ENCODE data around the gene SDC3.

The SDC3 gene

DNA sequence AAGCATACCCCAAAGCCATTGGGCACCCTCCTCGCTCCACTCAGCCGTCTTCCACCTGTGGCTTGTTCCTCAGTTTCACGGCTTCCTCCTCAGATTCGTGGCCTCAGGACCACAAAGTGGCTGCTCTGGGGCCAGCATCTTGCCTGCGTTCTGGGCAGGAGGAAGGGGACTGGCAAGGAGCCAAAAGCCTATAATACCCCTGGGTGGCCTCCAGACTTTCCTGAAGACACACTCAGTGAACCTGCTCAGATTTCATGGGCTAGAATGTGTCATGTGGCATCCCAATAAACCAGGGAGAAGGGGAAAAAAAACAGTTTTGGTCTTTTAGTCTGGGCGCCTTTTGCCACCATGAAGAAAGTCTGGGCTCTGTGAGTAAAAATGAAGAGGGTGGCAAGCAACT lies 62.0 kb downstream of the SDC3 start:
- no peak for DNase-seq

DNA sequence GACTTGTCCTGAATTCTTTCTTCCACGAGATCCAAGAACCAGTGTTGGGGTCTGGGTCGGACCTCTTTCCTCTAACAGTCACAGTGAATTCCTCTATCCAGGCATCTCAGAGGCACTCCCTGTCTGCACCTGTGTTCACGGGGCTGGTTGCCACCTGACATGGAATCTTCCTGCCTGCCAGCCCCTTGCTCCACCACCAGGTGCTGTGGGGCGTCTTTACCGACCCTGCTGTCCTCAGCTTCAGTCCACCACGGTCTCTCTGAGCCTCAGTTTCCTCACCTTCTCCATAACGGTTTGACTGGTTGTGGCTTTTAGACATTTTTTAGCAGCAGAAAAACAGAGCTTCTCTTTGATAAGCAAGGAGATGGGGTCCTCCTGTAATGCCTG lies 62.7 kb downstream of the SDC3 start:
- peak in 1 of 2 experiments; percentile 40 for DNase-seq

DNA sequence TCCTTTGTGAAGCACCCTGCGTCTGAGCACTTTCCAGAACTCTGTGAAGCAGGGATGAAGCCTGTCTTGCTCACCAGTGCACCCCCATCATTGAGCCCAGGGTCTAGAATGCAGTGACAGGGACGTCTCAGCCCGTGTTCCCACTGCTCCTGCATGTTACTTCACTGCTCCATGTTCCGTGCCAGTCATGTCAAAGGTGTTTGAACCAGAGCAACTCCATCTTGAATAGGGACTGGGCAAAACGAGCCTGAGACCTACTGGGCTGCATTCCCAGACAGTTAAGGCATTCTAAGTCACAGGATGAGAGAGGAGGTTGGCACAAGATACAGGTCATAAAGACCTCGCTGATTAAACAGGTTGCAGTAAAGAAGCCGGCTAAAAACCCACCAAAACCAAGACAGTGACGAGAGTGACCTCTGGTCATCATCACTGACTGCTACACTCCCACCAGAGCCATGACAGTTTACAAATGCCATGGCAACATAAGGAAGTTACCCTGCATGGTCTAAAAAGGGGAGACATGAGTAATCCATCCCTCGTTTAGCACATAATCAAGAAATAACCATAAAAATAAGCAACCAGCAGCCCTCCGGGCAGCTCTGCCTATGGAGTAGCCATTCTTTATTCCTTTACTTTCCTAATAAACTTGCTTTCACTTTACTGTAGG lies 63.2 kb downstream of the SDC3 start:
- DNase-seq: no peak

DNA sequence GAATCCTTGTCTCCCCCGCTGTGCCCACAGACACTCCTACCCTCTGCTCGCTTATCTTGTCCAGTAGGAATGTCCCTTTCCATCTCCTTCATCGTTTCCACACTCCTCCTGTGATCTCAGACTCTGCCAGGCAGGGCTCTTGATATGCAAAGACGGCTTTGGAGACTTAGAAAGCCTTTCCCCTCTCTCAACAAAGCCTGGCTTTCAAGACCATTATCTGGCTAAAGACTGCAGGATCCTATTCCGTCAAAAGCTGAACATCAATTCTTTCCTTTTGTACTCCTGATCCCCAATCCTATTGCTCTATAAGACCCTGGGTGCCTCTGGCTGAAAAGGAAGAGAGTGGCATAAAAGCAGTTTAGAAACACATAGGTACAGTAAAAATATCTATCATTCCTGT lies 63.9 kb downstream of the SDC3 start:
- no peak for DNase-seq

DNA sequence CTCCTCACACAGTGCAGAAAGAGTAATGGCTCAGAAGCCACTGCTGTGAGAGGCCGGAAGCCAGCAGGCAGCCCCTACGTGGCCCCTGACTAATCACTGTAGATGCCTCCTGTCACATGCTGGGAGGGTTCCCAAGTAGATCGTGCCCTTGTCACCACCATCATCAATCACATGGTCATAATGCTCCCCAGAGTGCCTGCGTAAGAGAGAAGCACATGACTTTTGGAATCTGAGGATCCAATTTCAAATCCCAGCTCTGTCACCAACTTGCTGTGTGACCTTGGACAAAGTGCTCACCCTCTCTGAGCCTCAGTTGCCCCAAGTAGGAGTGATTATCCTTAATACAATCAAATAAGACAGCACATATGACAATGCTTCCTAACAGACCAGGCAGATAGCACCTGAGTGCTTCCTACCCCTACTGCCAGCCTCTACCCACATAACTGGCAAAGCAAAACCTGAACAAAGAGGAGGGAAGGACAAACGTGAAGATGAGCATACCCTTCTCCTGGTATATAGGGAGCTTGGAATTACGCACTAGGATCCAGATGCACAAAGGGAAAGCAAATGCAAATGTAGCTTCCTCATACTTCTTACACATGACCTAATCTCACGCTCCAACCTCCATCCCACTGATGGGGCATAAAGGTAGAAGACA lies 65.7 kb downstream of the SDC3 start:
- no peak for DNase-seq

DNA sequence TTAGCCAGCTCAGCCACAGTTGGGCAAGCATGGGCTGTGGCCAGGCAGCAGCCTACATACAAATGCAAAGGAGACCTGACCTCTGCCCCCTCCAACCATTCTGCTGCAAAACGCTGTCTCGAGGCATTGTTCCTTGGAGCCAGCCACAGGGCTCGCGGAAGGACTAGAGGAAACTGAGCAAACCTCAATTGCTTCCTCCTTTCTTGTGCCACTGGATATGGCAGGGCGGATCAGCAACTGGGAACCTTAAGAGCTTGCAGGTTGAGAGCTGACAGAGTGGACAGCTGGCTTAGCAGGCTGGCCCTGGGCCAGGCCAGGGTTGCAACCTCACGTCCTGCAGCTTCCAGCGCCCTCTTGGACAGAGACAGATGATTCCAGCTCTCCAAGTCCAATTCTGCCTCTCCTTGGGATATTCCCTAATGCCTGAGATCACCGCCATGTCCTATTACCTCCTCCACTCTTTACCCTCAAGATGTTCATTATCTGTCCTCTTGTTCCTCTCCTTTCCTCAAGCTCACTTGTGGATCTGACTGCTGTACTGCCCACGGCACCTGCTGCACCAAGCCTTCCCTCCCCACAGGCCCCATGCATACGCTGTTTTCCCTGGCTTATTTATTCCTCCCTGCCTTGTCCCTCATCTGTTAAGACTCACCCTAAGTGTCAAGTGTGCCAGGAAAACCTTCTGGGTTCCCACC lies 67.5 kb downstream of the SDC3 start:
- DNase-seq: no peak

DNA sequence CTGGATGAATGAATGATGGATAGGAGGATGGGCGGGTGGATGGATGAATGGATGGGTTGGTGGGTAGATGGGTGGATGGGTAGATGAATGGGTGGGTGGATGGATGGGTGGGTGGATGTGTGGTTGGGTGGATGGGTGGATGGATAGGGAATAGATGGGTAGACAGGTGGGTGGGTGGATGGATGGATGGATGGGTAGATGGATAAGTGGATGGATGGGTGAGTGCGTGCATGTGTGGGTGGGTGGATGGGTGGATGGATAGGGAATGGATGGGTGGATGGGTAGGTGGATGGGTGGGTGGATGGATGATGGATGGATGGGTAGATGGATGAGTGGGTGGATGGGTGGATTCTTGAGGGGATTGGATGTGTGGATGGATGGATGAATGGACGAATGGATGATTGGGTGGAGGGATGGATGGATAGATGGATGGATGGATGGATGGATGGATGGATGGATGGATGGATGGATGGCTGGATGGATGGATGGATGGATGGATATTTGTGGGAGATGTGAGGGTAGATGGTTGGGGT lies 68.7 kb downstream of the SDC3 start:
- no peak for DNase-seq

DNA sequence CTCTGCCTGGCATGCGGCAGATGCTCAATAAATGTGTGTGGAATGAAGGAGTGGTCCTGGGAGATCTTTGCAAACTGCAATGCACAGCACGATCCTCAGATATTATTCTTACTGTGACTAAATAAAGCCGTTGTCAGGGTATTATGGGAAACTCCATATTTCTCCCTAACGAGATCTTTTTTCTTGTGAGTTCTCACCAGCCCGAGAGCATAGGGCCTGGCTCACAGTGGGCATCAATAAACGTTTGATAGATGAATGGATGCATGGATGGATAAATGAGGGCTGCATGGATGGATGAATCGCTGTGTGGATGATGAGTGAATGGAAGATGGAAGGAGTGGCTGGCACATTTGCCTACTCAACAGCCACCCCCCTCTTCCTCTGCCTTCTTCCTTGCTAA lies 69.6 kb downstream of the SDC3 start:
- DNase-seq: no peak

DNA sequence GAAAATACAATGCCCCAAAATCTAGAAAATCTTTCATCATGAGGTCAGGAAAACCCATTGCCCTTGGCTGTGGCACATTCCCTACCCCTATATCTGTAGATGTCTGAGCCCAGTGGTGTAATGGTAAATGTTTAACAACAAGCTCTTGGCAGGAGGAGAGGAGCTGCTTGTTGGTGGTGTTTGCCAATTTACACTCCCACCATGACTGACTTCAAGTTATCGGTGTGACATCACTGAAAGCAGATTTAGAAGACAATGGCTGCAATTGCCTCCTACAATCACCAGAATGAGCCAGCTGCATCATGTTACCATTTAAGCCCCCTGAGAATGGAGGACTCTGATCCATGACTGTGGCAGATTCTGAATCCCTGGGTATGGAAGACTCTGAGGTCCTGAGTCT lies 70.9 kb downstream of the SDC3 start:
- DNase-seq: no peak

DNA sequence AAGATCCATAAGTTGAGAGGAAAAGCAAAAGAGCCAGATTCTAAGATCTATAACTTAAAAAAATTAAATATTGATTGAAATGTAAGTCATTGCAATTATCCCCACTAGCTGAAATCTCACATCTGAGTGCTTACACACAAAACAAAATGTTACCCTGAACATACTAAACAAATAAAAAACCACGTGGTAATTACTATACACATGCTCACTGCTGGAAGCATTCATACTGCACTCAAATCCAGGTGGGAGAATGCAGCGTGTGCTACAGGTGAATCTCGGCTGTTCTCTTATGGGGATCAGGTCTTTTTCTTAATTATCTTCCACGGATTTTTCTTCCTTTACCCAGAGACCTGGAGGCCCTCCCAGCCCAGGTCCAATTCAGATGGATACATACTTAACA lies 74.3 kb downstream of the SDC3 start:
- DNase-seq: peak in 1 of 2 experiments; percentile 11

DNA sequence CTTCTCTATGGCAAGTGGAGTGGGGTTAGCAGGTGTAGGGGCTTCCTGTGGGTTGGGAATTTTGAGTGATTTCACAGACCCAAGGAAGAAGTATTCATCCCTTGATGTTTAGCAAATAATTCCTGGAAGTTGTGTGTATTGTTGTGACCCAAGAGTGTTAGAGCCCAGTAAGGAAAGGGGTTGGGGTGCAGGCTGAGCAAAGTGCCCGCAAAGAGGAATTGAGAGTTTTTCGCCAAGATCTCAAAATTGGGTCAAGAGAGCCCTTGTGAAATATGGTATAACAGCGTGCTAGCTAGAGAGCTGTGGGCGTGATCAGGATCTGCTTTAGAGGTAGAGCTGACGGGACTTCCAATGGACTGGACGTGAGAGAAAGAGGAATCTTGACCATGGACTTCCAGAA lies 78.0 kb downstream of the SDC3 start:
- DNase-seq: no peak

DNA sequence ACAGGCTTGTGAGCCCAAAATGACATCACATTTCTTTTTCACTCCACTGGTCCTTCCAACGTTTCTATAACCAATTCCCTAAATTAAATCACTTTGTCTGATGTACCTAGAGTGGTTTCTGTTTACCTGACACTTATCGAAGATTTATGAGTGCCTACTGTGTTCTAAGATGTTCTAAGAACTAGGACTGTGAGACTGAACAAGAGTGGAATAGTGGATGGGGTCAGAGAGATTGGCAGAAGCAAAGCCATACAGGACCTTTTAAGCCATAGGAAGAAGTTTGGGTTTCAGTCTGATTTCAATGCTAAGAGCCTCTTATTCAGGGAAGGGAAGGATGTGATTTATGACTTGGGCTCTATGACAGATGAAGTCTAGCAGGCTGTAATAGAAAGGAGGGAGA lies 78.7 kb downstream of the SDC3 start:
- no peak for DNase-seq

DNA sequence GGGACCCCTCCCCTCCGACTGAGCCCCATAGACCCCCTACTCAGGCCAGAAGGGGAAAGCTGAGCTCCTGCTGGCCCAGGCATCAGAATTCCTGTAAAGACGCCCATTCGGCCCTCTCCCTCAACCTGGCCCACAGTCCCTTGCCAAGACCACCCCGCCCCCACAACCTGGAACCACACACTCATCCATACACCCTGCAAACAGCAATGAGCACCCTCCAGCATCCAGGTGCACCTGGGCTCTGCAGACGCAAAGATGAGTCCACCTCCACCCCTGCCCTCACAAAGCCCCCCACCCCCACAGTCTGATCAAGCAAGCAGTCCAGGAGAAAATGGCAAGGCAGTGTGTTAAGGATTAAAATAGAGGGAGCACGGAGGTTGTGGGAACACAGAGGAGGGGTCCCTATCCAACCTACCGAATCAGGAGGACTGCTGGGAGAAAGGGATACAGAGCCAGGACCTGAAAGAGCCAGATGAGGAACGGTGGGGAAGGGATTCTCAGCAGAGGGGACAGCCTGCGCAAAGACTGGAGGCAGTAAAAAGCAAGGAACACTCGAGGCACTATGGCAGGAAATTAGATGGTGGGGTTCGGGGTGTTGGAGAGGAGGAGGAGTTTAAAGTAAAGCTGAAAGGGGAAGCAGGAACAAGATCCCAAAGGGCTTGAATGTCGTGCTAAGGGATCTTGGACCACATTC lies 83.7 kb downstream of the SDC3 start:
- DNase-seq: no peak

DNA sequence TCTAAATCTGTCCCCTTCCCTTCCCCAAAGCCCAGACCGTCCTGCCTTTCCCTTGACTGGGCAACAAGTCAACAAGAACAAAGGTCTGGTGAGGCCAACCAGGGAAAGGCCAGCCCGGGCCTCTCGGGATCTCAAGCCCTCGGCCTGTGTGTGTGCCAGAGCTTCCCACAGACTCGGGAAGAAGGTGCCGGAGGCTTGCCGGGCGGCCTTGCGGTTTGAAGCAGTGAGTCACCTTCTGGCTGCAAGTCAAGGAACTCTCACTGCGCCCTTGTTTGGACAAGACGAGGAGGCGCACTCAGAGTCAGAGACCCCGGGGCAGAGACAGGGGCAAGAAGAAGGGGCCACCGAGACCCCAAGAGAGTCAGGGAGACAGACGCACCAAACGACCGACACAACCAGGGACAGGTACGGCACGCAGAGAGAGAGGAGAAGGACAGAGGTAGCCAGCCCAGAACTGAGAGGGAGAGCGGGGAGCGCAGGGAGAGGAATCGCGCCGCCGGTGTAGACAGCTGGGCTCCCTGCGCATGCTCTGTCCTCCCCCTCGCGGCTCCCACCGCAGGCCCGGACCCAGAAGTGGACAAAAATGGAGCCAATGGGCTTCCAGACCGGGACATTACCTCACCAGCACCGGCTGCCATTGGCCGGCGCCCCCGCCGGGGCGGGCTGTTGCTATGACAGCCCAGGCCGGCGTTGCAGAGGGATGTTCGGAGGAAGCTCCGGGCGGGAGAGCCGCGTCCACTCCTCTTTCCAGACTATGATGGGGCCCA lies 84.4 kb downstream of the SDC3 start:
- DNase-seq: peak; percentile 85 to 97

DNA sequence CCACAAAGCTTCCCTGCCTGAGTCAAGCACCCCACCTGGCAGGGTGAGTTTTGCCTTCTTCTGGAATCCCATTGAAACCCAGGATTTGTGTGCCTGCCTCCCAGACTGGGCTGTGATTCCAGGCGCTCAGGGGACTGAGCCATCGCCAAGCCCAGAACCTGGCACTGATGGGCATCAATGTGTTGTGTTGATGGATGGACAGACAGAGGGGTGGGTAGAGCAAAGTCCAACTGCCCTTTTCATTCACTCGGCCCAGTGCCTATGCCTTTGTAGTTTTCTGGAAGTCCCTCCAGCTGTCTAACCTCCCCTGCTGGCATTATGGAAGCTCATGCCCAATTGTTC lies 85.0 kb downstream of the SDC3 start:
- DNase-seq: no peak

DNA sequence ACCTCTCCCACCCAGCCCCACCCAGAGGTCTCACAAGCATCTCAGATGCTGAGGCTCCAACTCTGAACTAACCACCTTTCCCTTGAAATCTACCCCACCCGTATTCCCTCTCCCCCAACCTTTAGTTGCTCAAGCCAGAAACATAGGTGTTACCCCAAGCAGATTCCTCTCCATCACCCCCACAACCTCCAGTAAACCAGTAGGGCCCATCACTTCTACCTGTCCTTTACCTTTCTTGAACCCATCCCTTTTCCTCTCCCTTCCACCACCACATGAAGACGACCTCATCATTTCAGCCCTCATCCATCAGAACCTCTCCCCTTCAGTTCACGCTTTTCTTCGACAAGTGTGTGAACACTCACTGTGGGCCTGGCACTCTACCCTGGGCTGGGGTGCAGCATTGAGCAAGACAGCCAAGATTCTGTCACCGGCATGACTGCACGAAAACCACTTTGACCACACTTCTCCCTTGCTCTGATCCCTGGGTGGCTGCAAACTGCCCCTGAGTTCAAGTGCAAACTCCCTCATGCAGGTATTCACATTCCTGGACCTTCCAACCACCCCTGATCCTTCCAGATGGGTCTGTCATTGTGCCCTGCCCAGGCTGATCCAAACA lies 85.5 kb downstream of the SDC3 start:
- DNase-seq: no peak

DNA sequence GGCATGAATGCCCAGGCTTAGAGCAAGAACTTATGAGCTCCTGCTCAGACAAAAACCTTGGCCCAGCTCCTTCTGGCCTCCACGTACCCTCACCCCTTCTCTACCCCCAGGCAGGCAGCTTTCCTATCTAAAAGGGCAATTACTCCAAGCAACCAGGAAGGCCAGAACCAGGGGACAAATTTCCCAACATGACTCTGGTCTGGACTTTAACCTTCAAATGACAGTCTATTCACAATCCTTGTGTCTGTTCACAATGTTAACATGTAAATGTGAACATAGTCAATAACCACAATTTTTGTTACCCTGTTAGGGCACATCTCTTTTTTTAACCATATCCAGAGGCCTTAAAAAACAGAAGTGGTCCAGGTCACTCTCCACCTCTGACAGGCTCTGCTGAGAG lies 86.6 kb downstream of the SDC3 start:
- DNase-seq: no peak

DNA sequence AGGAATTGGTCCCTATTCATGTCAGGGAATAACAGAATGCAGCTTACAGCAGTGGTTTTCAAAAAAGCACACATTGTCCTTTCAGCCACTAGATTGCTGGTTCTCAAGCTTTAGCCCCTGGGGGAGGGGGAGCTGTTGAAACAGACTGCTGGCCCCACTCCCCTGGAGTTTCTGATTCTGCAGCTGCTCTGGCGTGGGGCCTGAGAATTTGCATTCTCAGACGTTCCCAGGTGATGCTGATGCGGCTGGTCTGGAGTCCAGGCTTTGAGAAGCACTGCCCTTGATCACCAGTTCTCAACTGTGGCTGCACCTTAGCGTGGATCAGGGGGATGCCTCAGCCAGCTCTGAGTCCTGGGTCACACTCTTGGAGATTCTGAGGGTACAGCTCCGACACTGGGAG lies 88.3 kb downstream of the SDC3 start:
- no peak for DNase-seq
